ENCODE measurements around the gene MOCOS. TPM values are rescaled to one million over a fixed set of nuclear protein-coding genes. Genes with fewer than 3 reads are reported as not detected.

Gene MOCOS
- total and polyA plus RNA-seq, 10 donors = 0.13 to 2.7 (median 0.53) TPM

- no peak for TF ChIP-seq POLR2A (IDR thresholded peaks at IDR 0.05)
- TF ChIP-seq CTCF (IDR thresholded peaks at IDR 0.05 in 8 of 11, conservative IDR thresholded peaks at IDR 0.05 in 3 of 11) = no peak
- no peak for TF ChIP-seq POLR2AphosphoS5 (IDR thresholded peaks at IDR 0.05)
- peaks cover 0 to 11% (median 0%) of the 10 kb centered on the region in 6 donors for H3K4me1 ChIP-seq
- H3K36me3 ChIP-seq = no peaks in the 10 kb centered on the region
- no peak overlapping the region for H3K27ac ChIP-seq
- no peaks in the 10 kb centered on the region for H3K9me3 ChIP-seq
- 59 to 71% (median 65%) methylated on average over 7 of the region's 7 CpGs for WGBS, 5 donors
- peaks cover 0 to 49% (median 3%) of the 10 kb centered on the region in 7 donors for H3K27me3 ChIP-seq (replicated peaks in 1 of 7)
- no peak for DNase-seq
- H3K4me3 ChIP-seq = no peak overlapping the region
- intact Hi-C loops (cut with DNase I; ENCODE audit: low total_unique reads) = no loop called here
These were observed 121.6 kb downstream of the MOCOS start for GRCh38 chr18:36308711-36309435.

DNA sequence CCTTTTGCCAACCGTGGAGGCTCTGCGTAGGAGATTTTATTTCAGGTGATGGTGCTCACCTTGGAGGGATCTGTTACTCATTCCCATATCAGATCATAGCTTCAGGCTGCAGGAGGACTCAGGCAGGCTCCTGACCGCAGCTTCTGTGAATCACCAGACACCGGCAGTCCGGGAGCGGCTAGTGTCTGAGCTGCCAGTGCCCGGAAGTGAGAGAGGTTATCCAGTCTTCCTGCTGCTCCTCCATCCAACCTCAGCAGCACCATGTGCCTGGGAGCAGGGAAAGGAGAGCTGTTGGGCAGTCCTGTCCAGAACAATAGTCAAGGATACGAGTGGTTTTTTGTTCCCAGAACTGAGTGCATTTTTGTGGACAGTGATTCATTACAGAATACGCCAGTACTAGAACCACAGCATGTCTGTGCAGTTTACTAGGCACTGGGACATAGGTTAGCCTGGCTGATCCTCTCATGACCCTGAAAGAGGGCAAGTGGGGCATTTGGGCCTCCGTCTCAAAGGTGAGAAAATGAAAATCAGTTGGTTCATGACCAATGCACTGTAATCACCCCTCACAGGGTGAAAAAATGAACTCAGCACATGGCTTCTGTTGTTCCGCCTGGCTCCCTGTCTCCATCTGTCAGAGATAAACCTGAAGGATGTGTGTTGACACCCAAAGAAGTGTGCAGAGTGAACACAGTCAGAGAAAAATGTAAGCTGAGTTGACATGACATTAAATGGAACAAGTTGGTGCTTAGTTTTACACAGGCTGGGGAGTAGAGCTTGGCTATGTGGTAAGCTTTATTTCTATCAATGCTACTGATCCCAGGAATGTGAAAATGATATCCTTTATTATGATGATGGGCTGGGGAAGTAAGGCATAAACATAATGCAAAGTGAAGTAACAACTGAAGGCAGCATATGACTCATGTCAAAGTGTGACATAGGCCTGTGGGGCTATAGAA lies 122.4 kb downstream of the MOCOS start:
- intact Hi-C loops (cut with DNase I; ENCODE audit: low total_unique reads) = no loop called here
- no peak for TF ChIP-seq CTCF (IDR thresholded peaks at IDR 0.05 in 8 of 11, conservative IDR thresholded peaks at IDR 0.05 in 3 of 11)
- Histone ChIP-seq H3K9me3 (no peaks in the 10 kb centered on the region), H3K4me1 (peaks cover 0 to 13% (median 0%) of the 10 kb centered on the region in 6 donors), H3K4me3 (no peak overlapping the region), H3K27me3 (replicated peaks in 1 of 7) (peaks cover 0 to 44% (median 0%) of the 10 kb centered on the region in 7 donors), H3K27ac (no peak overlapping the region), H3K36me3 (no peaks in the 10 kb centered on the region)
- 58 to 71% (median 61%) methylated on average over 11 of the region's 11 CpGs for WGBS, 5 donors
- DNase-seq = no peak

- intact Hi-C loops (cut with DNase I; ENCODE audit: low total_unique reads) = no loop called here
- peaks cover 0 to 35% (median 0%) of the 10 kb centered on the region in 7 donors for H3K27me3 ChIP-seq (replicated peaks in 1 of 7)
- H3K9me3 ChIP-seq = no peaks in the 10 kb centered on the region
- H3K27ac ChIP-seq = no peak overlapping the region
- DNase-seq = no peak
- TF ChIP-seq POLR2A (IDR thresholded peaks at IDR 0.05) (no peak), POLR2AphosphoS5 (IDR thresholded peaks at IDR 0.05) (no peak), CTCF (IDR thresholded peaks at IDR 0.05 in 8 of 11, conservative IDR thresholded peaks at IDR 0.05 in 3 of 11) (no peak)
- 79 to 85% (median 82%) methylated on average over 5 of the region's 5 CpGs for WGBS, 5 donors
- peaks cover 0 to 13% (median 0%) of the 10 kb centered on the region in 6 donors for H3K4me1 ChIP-seq
- no peak overlapping the region for H3K4me3 ChIP-seq
- no peaks in the 10 kb centered on the region for H3K36me3 ChIP-seq
These were observed 123.8 kb downstream of the MOCOS start for GRCh38 chr18:36311026-36311570.
